Activated CD4-positive, CD25-positive, alpha-beta regulatory T cell treated with anti-CD3 and anti-CD28 coated beads, Interleukin-2, amount 50 U/mL, for 16 hours (primary cell): ENCODE data around the gene IQCN.
A peak's percentile ranks its signal among the peaks of the same experiment; 100 is the strongest.
"Not testable (repeated sequence)": the region's sequence is repeated elsewhere in the genome, so short reads cannot be mapped to it uniquely, and the experiment has no call there.

Source experiments
- DNase-seq: peaks from one replicate; pipeline ENCODE4 v3.0.0-alpha.2; 2020; ENCODE audit warnings: low read depth, low spot score

IQCN gene

GRCh38 chr19:18216789-18217188, 57.5 kb downstream of the IQCN start:
- DNase-seq = no peak

- DNase-seq = no peak
Measured at GRCh38 chr19:18214779-18215433, 59.3 kb downstream of the IQCN start.

- no peak for DNase-seq
Measured at GRCh38 chr19:18211683-18212082, 62.6 kb downstream of the IQCN start.

GRCh38 chr19:18209912-18210311, 64.3 kb downstream of the IQCN start:
- DNase-seq = not testable (repeated sequence)

GRCh38 chr19:18208098-18208951, 65.9 kb downstream of the IQCN start:
- peak; percentile 24 for DNase-seq
